ENCODE data around the gene ACIN1. TPM values are rescaled to one million over a fixed set of nuclear protein-coding genes. Genes with fewer than 3 reads are reported as not detected.

The ACIN1 gene
- total and polyA plus RNA-seq, 2 of the 8 experiments (the other 6 are each of a cell fraction or from before 2014, with no cell fraction given) = 132 to 233 TPM

DNA sequence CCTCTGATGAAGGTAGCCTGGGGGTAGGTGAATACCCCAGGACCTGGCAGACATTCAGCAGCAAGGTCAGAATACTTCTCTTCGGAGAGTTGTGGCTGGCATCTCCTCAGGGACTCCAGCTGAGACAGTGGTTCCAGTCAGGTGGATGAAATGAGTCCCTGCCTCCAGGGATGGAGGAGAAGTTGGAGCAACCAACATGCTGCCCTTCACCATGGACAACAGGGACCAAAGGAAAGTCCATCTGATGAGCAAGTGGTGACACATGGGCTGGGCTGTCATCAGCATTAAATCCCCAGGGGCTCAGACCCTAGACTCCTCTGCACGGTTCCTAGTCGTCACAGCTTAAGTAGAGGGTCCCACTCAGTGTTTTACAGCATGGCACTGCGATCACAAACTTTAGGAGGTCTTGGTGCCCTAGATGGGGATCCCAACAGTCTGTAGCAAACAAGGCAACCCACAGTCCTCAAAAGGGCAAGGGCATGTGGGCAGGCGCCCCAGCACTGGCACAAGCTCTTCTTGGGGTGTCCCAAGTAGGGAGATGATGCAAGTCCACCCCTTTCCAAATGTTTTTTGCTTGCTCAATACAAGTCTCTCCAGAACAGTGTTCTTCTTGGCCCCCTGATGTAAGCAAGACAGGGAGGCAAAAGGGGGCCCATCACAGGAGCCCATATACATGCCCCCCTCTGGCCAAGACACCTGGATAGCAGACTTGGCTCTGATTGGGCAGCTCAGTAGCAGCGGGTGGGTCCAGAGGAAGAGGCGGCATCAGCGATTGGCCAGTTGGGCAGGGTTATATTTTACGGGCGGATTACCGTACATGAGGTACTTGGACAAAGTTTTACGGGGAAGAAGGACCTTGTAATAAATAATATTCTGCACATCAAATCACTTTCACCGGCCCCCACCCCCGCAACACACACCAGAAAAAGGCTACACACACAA, 26.8 kb downstream of the ACIN1 start (continued):
- TF ChIP-seq SAP30 (IDR thresholded peaks at IDR 0.05; ENCODE audit: insufficient read depth, insufficient replicate concordance, low read length) = no peak
- no peak for TF ChIP-seq KDM4A (IDR thresholded peaks at IDR 0.05; ENCODE audit: low read depth, low read length, severe bottlenecking)
- TF ChIP-seq PHF8 (conservative IDR thresholded peaks at IDR 0.05; ENCODE audit: low read depth, low read length) = no peak
- TF ChIP-seq, protein P1, sequence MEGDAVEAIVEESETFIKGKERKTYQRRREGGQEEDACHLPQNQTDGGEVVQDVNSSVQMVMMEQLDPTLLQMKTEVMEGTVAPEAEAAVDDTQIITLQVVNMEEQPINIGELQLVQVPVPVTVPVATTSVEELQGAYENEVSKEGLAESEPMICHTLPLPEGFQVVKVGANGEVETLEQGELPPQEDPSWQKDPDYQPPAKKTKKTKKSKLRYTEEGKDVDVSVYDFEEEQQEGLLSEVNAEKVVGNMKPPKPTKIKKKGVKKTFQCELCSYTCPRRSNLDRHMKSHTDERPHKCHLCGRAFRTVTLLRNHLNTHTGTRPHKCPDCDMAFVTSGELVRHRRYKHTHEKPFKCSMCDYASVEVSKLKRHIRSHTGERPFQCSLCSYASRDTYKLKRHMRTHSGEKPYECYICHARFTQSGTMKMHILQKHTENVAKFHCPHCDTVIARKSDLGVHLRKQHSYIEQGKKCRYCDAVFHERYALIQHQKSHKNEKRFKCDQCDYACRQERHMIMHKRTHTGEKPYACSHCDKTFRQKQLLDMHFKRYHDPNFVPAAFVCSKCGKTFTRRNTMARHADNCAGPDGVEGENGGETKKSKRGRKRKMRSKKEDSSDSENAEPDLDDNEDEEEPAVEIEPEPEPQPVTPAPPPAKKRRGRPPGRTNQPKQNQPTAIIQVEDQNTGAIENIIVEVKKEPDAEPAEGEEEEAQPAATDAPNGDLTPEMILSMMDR (IDR thresholded peaks at IDR 0.05; ENCODE audit: control extremely low read depth in 1 of 3, insufficient read depth in 1 of 3, low read depth in 1 of 3, low read length in 3 of 3) = no peak
- TF ChIP-seq CHD2 (IDR thresholded peaks at IDR 0.05; ENCODE audit: low read length) = no peak
